Mesothelial cell of epicardium (in vitro differentiated cells): ENCODE results near the gene THRB. TPM values are rescaled to one million over a fixed set of nuclear protein-coding genes. Genes with fewer than 3 reads are reported as not detected.

ENCODE experiments used
- DNase-seq, 2 experiments: peaks; one replicate each; pipeline ENCODE4 v3.0.0; 2021; ENCODE audit warnings: low spot score in 2 of 2; ENCODE audit not compliant: unreplicated experiment in 2 of 2
- H3K27ac Mint-ChIP-seq: 2 replicates; pipeline ENCODE4 v1.8.0; 2021; ENCODE audit warnings: mixed read lengths
- H3K27me3 Mint-ChIP-seq: 2 replicates; pipeline ENCODE4 v1.8.0; 2021; ENCODE audit warnings: low read depth, mixed read lengths
- H3K36me3 Mint-ChIP-seq: 2 replicates; pipeline ENCODE4 v1.8.0; 2021; ENCODE audit warnings: mixed read lengths
- H3K4me1 Mint-ChIP-seq: 2 replicates; pipeline ENCODE4 v1.8.0; 2021; ENCODE audit warnings: mixed read lengths
- H3K4me3 Mint-ChIP-seq: 2 replicates; pipeline ENCODE4 v1.8.0; 2021; ENCODE audit warnings: mild to moderate bottlenecking, moderate library complexity, mixed read lengths
- H3K9me3 Mint-ChIP-seq: 2 replicates; pipeline ENCODE4 v1.8.0; 2021; ENCODE audit warnings: mixed read lengths
- CTCF ChIP-seq: fragments of 200-600 bp; sonication (generic); IDR thresholded peaks from one replicate; pipeline ENCODE4 v1.5.0; 2021; ENCODE audit warnings: antibody characterized with exemption; ENCODE audit not compliant: unreplicated experiment
- total RNA-seq: library from RNA; stranded (reverse); gene quantifications from 3 replicates; pipeline ENCODE4 v1.2.1, GENCODE V29; 2021

THRB gene
- total RNA-seq, 1 donor from 2014 or later, result 3.4 TPM

GRCh38 chr3:24520976-24521419 is 26.3 kb upstream of the THRB start:
- Mint-ChIP-seq H3K4me3 (peak overlapping the region; percentile 52), H3K4me1 (peaks cover 21% of the 10 kb centered on the region), H3K27me3 (peaks cover 77% of the 10 kb centered on the region), H3K27ac (peak overlapping the region; percentile 3), H3K36me3 (no peaks in the 10 kb centered on the region), H3K9me3 (no peaks in the 10 kb centered on the region)
- no peak for DNase-seq
- no peak for TF ChIP-seq CTCF

- Mint-ChIP-seq H3K9me3 (no peaks in the 10 kb centered on the region), H3K27me3 (peaks cover 76% of the 10 kb centered on the region), H3K4me1 (peaks cover 21% of the 10 kb centered on the region), H3K36me3 (no peaks in the 10 kb centered on the region), H3K4me3 (no peak overlapping the region), H3K27ac (no peak overlapping the region)
- TF ChIP-seq CTCF, result no peak
- DNase-seq, result no peak
Observed at GRCh38 chr3:24520101-24520495, 25.4 kb upstream of the THRB start.

- no peak for DNase-seq
- Mint-ChIP-seq H3K36me3 (no peaks in the 10 kb centered on the region), H3K4me3 (no peak overlapping the region), H3K27me3 (peaks cover 73% of the 10 kb centered on the region), H3K27ac (no peak overlapping the region), H3K4me1 (peaks cover 21% of the 10 kb centered on the region), H3K9me3 (no peaks in the 10 kb centered on the region)
- no peak for TF ChIP-seq CTCF
Observed at GRCh38 chr3:24519368-24520100, 24.9 kb upstream of the THRB start.

GRCh38 chr3:24518990-24519367 is 24.3 kb upstream of the THRB start:
- TF ChIP-seq CTCF, result no peak
- Mint-ChIP-seq H3K27ac (no peak overlapping the region), H3K27me3 (peaks cover 68% of the 10 kb centered on the region)

GRCh38 chr3:24514119-24514518 is 19.5 kb upstream of the THRB start:
- Mint-ChIP-seq H3K36me3 (no peaks in the 10 kb centered on the region), H3K4me3 (no peak overlapping the region), H3K27ac (no peak overlapping the region), H3K4me1 (peaks cover 15% of the 10 kb centered on the region), H3K9me3 (no peaks in the 10 kb centered on the region), H3K27me3 (peaks cover 34% of the 10 kb centered on the region)
- no peak for TF ChIP-seq CTCF
- no peak for DNase-seq

More at GRCh38 chr3:24518990-24519367, 24.3 kb upstream of the THRB start:
- no peak for DNase-seq
- no peaks in the 10 kb centered on the region for H3K36me3 Mint-ChIP-seq
- peaks cover 21% of the 10 kb centered on the region for H3K4me1 Mint-ChIP-seq
- no peak overlapping the region for H3K4me3 Mint-ChIP-seq
- H3K9me3 Mint-ChIP-seq, result no peaks in the 10 kb centered on the region

GRCh38 chr3:24513463-24513862 is 18.8 kb upstream of the THRB start:
- no peak overlapping the region for H3K4me3 Mint-ChIP-seq
- H3K27me3 Mint-ChIP-seq, result peaks cover 28% of the 10 kb centered on the region
- H3K9me3 Mint-ChIP-seq, result no peaks in the 10 kb centered on the region
- H3K4me1 Mint-ChIP-seq, result peaks cover 15% of the 10 kb centered on the region
- no peak for TF ChIP-seq CTCF
- no peak for DNase-seq
- H3K27ac Mint-ChIP-seq, result no peak overlapping the region
- H3K36me3 Mint-ChIP-seq, result no peaks in the 10 kb centered on the region
